GM06990 (cell line): ENCODE measurements around the gene LARGE1.

ENCODE experiments used
- DNase-seq: peaks from one replicate; pipeline ENCODE4 v3.0.0-alpha.2; 2011; ENCODE audit not compliant: insufficient read length; ENCODE audit errors: extremely low read depth
- H3K27me3 ChIP-seq: replicated peaks from 2 replicates; pipeline ENCODE4 v1.6.0; 2011; ENCODE audit warnings: low read length; ENCODE audit not compliant: control insufficient read depth, insufficient read depth
- H3K36me3 ChIP-seq: 2 replicates; pipeline ENCODE4 v1.5.1; 2011; ENCODE audit warnings: low read length; ENCODE audit not compliant: control insufficient read depth, insufficient read depth
- H3K4me3 ChIP-seq: replicated peaks from 2 replicates; pipeline ENCODE4 v1.5.1; 2011; ENCODE audit warnings: low read depth, mild to moderate bottlenecking, control low read depth, low read length
- TF ChIP-seq, protein P1 (sequence below): IDR thresholded peaks from 2 replicates; pipeline ENCODE4 v1.5.1; 2011; ENCODE audit warnings: low read length, control low read depth, mild to moderate bottlenecking, inconsistent platforms; ENCODE audit not compliant: insufficient read depth, poor library complexity, severe bottlenecking

The LARGE1 gene

DNA sequence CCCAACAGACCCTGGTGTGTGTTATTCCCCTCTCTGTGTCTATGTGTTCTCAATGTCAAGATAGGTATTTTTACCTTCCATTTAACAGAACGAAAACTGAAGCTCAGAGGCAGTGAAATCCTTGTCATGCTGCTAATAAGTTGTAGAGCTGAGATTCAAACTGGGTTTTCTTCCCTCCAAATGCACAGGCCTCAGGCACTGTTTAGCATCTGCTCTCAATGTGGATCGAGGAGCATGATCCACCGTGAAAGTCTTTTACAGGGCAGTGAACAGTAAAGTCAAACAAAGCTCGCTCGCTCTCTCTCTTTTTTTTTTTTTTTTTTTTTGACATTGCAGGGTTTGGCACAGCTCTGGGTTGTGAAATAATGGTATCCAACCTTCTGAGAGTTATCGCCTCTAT, 461.1 kb downstream of the LARGE1 start:
- DNase-seq: no peak
- H3K27me3 ChIP-seq: no peaks in the 10 kb centered on the region
- H3K36me3 ChIP-seq: no peaks in the 10 kb centered on the region
- no peak overlapping the region for H3K4me3 ChIP-seq
- TF ChIP-seq, protein P1, sequence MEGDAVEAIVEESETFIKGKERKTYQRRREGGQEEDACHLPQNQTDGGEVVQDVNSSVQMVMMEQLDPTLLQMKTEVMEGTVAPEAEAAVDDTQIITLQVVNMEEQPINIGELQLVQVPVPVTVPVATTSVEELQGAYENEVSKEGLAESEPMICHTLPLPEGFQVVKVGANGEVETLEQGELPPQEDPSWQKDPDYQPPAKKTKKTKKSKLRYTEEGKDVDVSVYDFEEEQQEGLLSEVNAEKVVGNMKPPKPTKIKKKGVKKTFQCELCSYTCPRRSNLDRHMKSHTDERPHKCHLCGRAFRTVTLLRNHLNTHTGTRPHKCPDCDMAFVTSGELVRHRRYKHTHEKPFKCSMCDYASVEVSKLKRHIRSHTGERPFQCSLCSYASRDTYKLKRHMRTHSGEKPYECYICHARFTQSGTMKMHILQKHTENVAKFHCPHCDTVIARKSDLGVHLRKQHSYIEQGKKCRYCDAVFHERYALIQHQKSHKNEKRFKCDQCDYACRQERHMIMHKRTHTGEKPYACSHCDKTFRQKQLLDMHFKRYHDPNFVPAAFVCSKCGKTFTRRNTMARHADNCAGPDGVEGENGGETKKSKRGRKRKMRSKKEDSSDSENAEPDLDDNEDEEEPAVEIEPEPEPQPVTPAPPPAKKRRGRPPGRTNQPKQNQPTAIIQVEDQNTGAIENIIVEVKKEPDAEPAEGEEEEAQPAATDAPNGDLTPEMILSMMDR: no peak

DNA sequence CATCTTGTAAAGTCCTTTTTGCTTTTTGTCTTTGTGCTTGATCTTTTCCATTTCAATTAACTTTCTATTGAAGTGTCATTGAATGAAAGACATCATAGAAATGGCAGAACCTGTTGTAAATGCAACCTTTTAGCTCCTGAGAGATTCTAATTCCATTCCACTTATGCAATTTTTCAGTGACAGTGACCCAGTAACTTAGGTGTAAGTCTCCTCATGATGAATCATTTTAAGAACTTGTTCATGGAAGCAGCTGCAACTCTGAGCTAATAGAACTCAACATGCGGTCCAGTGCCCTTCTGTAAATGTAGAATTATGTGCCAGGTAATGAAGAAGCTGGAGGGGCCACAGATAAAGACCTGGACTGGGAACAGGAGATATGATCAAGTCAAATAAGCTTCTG, 463.8 kb downstream of the LARGE1 start:
- DNase-seq: no peak
- H3K27me3 ChIP-seq: no peaks in the 10 kb centered on the region
- H3K36me3 ChIP-seq: no peaks in the 10 kb centered on the region
- TF ChIP-seq, protein P1: no peak
- no peak overlapping the region for H3K4me3 ChIP-seq

DNA sequence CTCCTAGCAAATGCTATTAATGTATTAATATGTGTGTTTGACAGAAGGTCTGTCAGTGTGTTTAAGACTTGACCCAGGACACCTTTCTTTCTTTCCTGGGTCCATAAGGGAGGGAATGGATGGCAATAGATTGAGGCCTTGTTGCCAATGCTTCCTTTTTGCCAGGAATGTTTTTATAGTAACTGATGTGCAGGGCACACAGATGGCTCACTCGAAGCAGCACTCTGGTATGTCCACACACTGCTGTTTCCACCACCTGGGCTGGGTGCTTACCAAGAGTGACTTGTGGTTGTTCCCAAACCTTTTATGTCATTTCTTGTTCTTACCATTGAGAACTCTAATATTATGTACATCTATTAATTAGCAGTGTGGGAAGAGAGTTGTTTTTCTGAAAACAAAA, 465.2 kb downstream of the LARGE1 start:
- no peak for DNase-seq
- no peaks in the 10 kb centered on the region for H3K27me3 ChIP-seq
- H3K36me3 ChIP-seq: no peaks in the 10 kb centered on the region
- TF ChIP-seq, protein P1: no peak
- H3K4me3 ChIP-seq: no peak overlapping the region

DNA sequence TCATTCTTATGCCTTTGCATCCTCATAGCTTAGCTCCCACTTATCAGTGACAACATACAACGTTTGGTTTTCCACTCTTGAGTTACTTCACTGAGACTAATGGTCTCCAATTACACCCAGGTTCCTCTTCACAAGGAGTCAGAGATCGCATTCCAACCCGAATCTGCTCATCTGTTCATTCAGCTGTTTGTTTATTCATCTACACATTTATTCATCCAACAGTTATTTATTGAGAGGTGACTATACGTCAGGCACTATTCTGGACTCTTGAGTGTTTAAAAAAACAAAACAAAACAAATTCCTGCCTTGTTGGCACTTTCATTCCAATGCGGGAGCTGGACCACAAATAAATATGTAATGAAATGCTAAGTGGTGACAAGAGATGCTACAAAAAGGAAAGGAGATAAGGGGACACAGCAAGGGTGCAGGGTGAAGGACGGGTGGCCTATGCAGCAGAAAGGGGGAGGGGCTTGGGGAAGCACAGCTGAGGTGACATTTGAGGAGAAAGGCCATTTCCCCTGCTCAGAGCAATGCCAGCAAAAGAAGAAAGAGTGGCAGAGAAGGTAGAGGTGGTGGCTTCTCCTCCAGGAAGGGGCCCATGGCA, 468.3 kb downstream of the LARGE1 start:
- Histone ChIP-seq H3K27me3 (no peaks in the 10 kb centered on the region), H3K36me3 (no peaks in the 10 kb centered on the region), H3K4me3 (no peak overlapping the region)
- TF ChIP-seq, protein P1: no peak
- DNase-seq: no peak

DNA sequence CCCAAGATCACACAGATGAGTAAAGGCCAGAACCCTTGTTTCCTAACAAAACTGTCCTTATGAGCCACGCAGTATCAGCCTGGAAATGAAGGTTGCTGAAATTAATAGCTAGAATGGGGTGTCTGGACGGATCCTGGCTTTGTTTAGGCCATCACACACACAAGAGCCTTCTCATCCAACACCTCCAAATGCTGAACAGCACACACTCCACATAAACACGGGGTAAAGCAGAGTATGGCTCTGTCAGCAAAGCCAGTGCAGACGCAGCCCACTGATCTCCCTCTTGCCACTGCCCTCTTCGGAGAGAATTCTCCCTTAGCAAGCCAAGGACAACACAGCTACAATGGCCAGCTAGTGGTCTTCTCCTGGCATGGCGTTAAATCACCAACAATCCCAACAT, 469.5 kb downstream of the LARGE1 start:
- DNase-seq: no peak
- TF ChIP-seq, protein P1: no peak
- Histone ChIP-seq H3K27me3 (no peaks in the 10 kb centered on the region), H3K36me3 (no peaks in the 10 kb centered on the region), H3K4me3 (no peak overlapping the region)

DNA sequence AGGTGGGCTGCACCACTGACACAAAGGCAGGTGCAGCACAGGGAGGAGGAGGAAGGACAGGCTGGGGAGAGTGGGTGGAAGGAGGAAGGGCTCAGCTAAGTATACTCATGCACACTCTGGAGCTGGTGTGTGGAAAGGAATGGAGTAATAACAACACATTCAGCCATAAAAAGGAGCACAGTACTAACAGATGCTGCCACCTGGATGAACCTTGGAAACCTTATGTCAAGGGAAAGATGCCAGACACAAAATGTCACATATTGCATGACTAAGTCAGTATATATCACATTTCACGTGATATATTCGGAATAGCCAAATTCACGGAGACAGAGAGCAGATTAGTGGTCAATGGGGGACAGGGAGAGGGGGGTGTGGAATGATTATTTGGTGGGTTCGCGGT, 472.5 kb downstream of the LARGE1 start:
- Histone ChIP-seq H3K36me3 (no peaks in the 10 kb centered on the region), H3K4me3 (no peak overlapping the region), H3K27me3 (no peaks in the 10 kb centered on the region)
- no peak for DNase-seq
- TF ChIP-seq, protein P1: no peak
